Fibroblast of skin of right quadriceps (primary cell): Measurements from ENCODE around the gene B3GALNT2.
A peak's percentile ranks its signal among the peaks of the same experiment; 100 is the strongest.

ENCODE experiments used
- DNase-seq: peaks from one replicate; pipeline ENCODE4 v3.0.0-alpha.2; 2013

Gene B3GALNT2

DNA sequence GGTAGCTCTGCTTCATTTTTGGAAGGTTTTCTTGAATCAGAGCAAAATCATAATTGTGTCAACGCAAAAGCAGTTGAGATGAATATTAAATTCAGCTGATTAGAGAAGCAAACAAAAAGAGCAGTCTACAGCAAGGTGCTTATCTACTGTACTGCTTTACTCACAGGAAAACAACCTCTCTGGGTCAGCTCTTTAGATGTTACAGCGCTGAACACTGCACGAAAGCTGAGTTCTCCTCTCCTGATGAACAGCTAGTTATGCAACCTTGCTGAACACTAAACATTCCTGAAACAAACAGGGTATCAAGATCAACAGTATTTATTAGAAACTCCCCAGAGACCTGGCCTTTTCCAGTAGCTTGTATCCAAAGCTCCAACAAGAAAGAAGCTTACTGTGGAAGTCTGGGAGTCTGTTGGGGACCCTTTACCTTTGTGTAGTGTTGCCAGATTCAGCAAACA is 95.7 kb downstream of the B3GALNT2 start:
- no peak for DNase-seq

DNA sequence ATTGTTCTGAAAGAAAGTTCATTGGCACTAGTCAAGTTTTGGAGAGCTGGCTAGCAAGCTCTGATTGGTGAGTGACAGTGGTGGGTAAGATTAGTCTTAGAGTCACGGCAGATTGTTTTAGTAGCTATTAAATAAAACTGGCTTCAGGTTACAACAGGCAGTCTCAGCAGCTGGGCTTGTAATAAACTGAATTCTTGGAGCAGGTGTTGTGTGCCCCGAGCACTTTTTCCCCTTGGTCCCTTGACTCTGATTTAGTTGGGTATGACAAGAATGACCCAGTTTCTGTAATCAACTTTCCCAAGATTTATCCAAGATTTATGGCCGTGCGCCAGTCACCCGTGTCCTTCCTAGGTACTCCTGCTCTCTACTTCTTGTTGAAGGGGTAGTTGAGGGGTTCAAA is 96.8 kb downstream of the B3GALNT2 start:
- no peak for DNase-seq

DNA sequence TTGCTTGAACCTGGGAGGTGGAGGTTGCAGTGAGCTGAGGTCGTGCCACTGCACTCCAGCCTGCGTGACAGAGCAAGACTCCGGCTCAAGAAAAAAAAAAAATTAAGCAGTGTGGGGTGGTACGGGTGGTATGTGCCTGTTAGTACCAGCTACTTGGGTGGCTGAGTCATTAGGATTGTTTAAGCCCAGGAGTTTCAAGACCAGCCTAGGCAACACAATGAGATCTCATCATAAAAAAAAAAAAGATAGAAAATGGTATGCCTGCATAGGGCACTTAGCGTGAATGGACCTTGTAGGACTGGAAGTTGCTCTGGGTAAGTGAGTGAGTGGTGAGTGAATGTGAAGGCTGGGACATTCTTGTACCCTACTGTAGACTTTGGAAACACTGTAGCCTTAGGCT is 100.1 kb downstream of the B3GALNT2 start:
- no peak for DNase-seq

DNA sequence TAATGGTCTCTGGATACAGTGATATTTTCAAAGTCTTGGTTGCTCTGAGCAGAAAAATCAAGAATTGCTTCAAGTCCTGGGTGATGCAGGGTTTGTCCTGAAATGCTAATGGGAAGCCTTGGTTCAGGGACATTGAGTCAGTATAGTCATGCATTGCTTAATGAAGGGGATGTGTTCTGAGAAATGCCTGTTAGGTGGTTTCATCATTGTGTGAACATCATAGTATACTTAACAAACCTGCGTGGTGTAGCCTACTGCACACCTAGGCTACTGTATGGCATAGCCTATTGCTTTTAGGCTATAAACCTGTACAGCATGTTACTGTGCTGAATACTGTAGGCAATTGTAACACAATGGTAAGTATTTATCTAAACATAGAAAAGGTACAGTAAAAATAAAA is 100.7 kb downstream of the B3GALNT2 start:
- DNase-seq, result no peak

DNA sequence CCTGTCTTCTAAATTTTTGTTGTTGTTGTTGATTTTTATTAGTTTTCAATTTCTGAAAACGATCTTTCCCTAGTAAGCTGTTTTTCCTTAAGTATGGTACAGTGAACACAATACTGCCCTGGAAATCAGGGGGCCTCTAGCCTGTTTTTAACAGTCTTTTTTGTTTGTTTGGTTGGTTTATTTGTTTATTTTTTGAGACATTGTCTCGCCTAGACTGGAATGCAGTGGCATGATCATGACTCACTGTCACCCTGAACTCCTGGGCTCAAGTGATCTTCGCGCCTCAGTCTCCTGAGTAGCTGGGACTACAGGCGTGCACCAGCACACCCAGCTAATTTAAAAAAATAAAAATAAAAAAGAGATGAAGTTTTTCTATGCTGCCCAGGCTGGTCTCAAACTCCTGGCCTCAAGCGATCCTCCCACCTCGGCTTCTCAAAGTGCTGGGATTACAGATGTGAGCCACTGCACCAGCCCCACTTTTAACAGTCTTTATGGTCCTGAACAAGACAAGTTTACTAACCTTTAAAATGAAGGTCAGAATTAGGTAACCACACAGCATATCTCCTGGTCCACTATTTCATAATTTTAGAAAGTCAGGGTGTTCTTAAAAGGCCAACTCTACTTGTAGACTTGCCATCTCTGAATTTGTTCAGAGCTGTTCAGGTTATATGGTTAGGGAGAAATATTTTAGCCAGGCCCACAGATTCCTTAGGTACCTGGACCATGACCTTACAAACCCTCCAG is 101.6 kb downstream of the B3GALNT2 start:
- no peak for DNase-seq

DNA sequence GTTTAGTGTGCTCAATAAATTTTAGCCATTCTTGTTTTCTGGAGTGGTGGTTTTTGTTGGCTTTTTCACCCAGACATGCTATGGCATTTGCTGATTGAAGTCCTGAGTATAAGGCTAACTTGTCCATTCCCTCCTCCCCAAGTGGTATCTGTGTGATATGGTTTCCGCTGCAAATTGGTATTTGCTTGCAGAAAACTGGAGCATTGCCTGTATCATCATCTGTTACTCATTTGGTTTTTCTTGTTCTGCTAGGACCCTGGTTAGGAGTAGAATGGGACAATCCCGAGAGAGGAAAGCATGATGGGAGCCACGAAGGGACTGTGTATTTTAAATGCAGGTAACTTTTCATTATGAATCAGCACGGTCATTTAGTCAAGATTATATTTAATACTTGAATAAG is 103.0 kb downstream of the B3GALNT2 start:
- peak; percentile 63 for DNase-seq
